ENCODE data around the gene STK24.

STK24 gene

DNA sequence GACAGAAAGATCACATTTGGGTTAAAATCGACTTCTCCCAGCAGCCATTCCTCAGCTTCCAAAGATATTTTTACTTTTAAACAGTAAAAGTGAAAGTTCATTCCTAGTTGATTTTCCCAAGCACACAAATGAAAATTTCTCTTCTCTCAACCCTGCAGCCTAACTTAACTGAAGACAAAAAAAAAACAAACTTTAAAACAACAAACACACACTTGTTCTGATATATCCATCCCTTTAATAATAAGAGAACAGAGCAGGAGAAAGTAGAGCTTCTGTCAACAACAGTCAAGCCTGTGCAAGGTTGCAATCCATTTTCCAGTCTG, 72.9 kb downstream of the STK24 start:
- H3K4me3 ChIP-seq (ENCODE audit: low read depth, low read length) = no peak overlapping the region
- TF ChIP-seq CTCF (IDR thresholded peaks at IDR 0.05; ENCODE audit: insufficient read depth, low read length, missing control alignments) = no peak
- no peak for DNase-seq (ENCODE audit: low read depth, low spot score)
- ChIA-PET POLR2A (no interaction called here), CTCF (interaction anchor here (0.9 to 1.5 kb wide), 5 partner anchors 9 to 339 kb away, joined by 3 to 4 read pairs (median 3); no protein-coding TSS in a partner anchor)

DNA sequence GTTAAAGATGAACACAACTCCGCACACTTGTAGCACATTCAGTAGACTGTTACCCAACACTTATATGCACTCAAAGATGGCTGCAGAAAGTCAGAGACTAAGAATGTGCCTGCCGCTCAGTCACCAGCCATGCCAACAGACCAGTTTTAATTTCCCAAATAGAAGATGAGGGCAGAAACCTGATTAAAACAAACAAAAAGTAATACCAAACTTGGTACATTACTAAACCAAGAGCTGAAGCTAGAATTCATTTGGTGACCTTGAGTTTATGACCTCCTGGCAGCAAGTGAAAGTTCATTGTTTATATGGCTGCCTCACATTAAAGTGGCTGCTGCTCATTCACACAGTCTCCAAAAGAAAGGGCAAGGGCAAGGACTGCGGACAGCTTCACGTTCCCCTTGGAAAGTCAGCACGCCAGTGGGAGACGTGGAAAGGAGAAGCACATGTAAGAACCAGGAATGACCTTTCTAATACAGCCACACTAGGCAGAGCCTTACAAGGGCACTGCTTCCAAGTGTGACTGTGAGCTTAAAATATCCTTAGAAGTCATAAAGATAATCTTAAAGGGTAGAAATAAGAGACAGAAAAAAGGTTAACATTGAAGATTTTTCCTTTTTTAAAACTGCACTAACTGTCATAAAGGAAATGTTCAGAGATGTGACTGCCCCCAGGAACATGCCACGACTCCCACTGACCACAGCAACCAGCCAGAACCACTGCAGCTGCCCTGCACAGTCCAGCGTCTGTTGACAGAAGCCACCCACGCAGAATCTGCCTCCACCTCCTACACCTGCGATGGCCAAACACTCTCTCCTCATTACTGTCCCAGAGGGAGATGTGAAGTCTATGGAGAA, 73.5 kb downstream of the STK24 start:
- H3K4me3 ChIP-seq (ENCODE audit: low read depth, low read length) = no peak overlapping the region
- no peak for DNase-seq (ENCODE audit: low read depth, low spot score)
- POLR2A ChIA-PET = no interaction called here
- CTCF ChIA-PET = interaction anchor here (1.1 to 1.5 kb wide), 3 partner anchors 8 to 339 kb away, joined by 3 to 4 read pairs (median 3); no protein-coding TSS in a partner anchor
- TF ChIP-seq CTCF (IDR thresholded peaks at IDR 0.05; ENCODE audit: insufficient read depth, low read length, missing control alignments) = no peak

- DNase-seq (ENCODE audit: low read depth, low spot score) = no peak
Observed at GRCh38 chr13:98500963-98501421, 75.9 kb downstream of the STK24 start.

GRCh38 chr13:98496966-98497365, 79.9 kb downstream of the STK24 start:
- TF ChIP-seq CTCF (IDR thresholded peaks at IDR 0.05; ENCODE audit: insufficient read depth, low read length, missing control alignments) = no peak
- DNase-seq (ENCODE audit: low read depth, low spot score) = no peak
- POLR2A ChIA-PET = no interaction called here
- CTCF ChIA-PET = interaction anchor here (1.1 kb wide), 1 partner anchor 9 kb away, joined by 3 read pairs; no protein-coding TSS in a partner anchor
- H3K4me3 ChIP-seq (ENCODE audit: low read depth, low read length) = no peak overlapping the region

More at GRCh38 chr13:98500963-98501421, 75.9 kb downstream of the STK24 start:
- no peak overlapping the region for H3K4me3 ChIP-seq (ENCODE audit: low read depth, low read length)
- ChIA-PET CTCF (no interaction called here), POLR2A (no interaction called here)
- no peak for TF ChIP-seq CTCF (IDR thresholded peaks at IDR 0.05; ENCODE audit: insufficient read depth, low read length, missing control alignments)

- no peak for DNase-seq (ENCODE audit: low read depth, low spot score)
- no peak for TF ChIP-seq CTCF (IDR thresholded peaks at IDR 0.05; ENCODE audit: insufficient read depth, low read length, missing control alignments)
- CTCF ChIA-PET = interaction anchor here (1.2 kb wide), 1 partner anchor 344 kb away, joined by 3 read pairs; no protein-coding TSS in a partner anchor
- H3K4me3 ChIP-seq (ENCODE audit: low read depth, low read length) = no peak overlapping the region
- POLR2A ChIA-PET = no interaction called here
Observed at GRCh38 chr13:98496479-98496791, 80.5 kb downstream of the STK24 start.

DNA sequence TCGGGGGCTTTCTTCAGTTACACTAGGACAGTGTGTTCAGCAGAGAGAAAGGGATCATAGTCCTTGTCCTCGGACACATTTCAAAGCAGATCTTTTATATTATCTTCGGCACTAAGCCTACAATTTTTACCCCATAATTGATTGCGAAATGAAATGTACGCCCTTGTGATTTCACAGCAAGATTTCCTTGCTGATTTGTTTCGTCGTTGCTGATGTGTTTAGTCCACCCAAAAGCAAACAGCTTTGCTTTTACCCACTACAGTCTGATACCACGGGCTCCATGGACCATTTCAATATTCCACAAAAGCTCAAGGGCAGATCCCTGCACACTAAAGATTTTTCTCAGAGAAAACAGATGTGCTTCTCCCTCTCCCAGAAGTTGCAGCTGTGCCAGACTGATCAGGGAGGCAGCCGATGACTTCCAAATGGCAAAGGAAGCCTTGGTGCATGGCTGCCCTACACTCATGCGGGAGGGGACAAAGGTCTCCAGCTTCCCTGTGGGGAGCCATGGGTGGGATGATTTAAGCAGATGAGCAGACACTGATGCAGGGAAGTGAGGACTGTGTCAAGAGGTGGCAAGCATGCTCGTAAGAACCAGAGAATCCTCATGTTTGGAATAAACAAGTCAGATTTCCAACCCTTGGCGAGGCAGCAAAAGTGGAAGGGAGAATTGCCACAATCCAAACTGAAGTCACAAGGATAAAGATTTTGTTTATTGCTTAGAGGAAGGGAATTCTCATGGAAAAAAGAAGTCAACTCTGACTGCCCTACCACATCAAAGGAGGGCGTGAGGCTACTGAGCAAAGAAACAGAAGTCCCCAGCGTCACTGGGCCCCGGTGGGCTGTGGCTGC, 81.1 kb downstream of the STK24 start:
- CTCF ChIA-PET = interaction anchor here (0.9 to 1.7 kb wide), 4 partner anchors 8 to 344 kb away, joined by 3 to 8 read pairs (median 3); no protein-coding TSS in a partner anchor
- POLR2A ChIA-PET = interaction anchor here (0.6 kb wide), 1 partner anchor 674 kb away, joined by 3 read pairs; no protein-coding TSS in a partner anchor
- no peak overlapping the region for H3K4me3 ChIP-seq (ENCODE audit: low read depth, low read length)
- DNase-seq (ENCODE audit: low read depth, low spot score) = no peak
- TF ChIP-seq CTCF (IDR thresholded peaks at IDR 0.05; ENCODE audit: insufficient read depth, low read length, missing control alignments) = no peak
